NCI-H82 treated with DMSO at 0.1 percent for 48 hours (cell line): Measurements from ENCODE around the gene CACNA1A.

Experiments
- DNase-seq: peaks from one replicate; lab custom pipeline; 2025; ENCODE audit not compliant: unreplicated experiment; lab: John Stamatoyannopoulos, UW

CACNA1A gene

DNA sequence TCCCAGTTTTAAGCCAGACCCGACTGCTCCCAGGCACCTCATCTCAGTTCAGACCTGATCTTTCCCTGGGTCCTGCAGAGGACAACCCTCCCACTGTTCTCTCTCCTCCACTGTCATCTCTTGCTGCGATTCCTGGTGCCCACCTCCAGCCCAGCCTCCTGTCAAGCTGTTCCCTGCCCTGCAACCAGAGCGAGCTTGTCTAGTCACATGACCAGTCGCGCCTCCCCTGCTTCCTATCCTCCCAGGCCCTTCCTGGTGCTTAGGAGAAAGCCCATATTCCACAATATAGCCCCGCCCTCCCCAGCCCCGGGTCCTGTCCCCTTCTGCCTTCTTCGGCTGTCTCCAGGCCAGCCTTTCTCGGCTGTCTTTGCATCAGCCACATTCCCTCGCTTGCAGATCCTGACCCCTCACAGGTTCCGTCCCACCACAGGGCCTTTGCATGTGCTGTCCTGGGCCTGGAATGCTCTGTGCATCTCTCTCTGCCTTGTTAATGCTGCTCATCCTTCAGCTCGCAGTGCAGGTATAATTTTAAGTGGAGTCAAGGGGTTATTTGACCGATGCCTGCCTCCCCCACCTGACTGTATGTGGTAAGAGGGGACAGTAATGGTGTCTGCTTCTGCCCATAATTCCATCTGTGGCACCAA is 267.3 kb downstream of the CACNA1A start:
- no peak for DNase-seq

DNA sequence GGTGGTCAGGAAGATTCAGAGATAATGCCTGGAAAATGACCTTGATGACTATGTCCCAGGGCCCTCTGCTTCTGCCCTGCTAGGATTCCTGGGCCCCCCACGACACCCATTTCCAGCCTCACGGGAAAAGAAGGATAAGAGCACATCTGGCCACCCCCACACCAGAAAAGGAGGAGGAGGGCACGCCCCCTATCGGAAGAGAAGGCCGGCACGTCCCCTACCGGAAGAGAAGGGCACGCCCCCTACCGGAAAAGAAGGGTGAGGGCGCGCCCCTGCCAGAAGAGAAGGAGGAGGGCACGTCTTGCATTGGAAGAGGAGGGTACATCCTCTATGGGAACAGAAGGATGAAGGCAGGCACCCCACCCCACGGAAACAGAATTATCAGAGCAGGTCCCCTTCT is 271.8 kb downstream of the CACNA1A start:
- peak; percentile 66 for DNase-seq

DNA sequence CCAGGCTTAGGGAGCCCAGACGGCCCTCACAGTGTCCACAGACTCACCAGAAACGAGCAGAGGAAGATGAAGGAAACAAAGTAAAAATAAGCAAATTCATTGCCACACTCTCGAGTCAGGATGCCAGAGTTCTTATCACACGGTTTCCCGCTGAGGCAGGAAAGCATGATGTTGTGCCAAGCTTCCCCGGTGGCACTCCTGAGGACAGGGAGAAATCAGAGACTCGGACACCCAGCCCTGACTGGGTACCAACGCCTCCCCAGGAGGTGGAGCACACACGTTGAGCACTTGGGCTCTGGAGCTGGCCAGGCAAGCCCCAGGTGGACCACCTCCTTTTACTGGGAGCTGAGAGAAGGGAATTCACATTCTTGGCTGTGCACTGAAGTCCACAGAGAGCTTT is 274.6 kb downstream of the CACNA1A start:
- DNase-seq: no peak

DNA sequence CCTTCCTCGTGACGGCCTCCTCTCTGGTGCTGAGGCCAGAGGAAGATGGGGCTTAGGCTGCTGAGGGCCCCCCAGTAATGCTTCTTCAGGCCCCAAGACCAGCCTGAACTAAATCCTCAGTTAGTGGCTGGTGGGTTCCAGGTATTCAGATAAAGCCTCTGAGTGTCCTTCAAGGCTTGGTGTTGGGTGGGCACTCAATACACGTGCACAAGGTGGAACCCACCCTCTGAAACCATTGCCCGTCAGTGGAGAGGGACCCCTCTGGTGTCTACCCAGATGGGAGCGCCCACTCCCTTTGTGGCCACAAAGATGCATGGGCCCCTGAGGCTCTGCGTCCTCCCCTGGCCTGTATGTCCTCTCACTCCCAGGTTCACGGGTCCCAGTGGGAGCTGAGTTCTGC is 277.0 kb downstream of the CACNA1A start:
- DNase-seq: no peak

DNA sequence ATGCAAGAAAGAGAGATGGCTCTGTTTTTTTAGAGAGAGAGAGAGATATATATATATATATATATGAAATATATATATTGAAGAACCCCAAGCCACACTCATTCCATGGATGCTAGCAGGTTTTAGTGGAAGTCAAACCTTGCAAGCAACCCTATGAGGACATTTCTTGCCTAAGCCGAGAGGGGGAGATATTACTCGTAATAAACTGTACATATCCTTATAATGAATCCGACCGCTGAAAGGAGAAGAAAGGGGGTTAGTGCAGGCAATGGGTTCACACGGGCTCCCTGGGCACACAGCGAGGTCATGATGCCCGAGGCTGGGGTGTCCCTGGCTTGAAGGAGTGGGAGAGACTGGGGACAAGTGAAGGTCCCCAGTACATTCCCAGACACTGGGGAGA is 277.7 kb downstream of the CACNA1A start:
- DNase-seq: no peak

DNA sequence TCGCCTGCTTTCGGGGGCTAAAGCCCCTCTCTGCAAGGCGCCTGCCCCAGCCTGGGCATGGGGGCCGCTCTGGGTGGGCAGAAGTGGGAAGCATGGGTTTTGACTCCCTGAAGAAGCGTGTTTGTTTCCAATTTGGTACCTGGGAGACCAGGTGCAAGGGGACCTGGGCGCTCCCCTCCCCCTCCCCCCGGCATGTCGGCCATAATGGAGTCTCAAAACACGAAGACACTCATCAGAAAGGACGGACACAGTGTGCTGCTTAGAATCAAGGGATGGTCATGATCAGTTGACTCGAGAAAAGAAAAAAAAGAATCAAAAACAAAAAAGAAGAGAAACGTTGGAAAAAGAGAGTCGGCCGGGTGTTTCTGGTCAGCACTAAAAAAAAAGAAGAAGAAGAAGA is 279.3 kb downstream of the CACNA1A start:
- no peak for DNase-seq

DNA sequence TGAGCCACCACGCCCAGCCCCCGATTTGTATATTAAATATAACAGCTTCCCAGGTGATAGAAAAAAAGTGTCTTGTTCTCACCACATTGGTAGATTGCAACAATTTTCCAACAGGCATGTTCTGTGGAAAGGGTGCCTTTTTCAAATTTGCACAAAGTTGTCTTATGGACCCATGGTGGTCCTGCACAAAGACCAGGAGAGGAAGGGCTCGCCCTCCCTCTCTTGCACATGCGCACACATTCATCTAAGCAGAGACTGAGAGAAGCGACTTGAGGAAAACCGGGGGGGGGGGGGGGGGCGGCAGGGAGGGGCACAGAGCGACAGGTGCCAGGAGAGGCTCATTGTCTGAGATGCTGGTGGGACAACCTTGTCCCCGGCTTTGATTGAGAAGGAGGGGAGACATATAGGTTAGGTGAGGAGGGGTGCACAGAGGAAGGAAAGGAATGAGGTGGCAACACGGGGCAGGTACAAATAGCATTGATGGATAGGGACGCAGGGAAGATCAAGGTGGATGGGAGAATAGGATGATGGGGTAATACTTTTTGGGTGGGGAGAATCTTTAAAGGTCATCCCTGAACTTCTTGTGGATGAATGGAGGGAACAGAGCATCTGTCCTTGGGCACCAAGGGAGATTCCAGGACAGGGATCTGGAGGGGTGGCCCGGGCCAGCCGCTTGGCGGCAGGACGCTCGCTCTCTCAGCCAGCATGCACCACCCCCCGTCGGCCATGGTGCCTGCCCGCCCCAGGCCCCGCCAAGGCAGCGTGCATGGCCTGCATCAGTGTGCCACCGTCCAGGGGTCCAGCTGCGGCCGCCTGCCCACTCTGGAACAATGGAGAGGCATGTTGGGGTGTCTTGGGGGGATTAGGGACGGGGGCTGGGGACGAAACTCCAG is 280.1 kb downstream of the CACNA1A start:
- no peak for DNase-seq

DNA sequence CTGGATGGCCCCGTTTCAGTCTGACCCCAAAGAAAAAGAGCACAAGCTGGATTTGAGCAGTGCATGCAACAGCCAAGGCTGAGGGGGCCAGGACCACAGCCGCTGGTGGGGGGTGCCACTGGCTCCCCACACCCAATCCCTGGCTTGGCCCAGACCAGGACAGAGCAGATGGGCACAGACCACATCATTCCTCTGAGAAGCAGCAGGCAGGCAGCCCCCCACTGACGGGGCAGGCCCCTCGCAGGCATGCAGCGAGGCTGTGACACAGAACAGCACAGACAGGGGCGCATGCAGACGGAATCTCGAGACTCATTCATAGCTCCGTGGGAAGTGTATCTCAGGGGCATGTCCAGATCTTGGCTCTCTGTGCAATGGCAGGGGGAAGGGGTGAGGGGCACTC is 281.2 kb downstream of the CACNA1A start:
- no peak for DNase-seq

DNA sequence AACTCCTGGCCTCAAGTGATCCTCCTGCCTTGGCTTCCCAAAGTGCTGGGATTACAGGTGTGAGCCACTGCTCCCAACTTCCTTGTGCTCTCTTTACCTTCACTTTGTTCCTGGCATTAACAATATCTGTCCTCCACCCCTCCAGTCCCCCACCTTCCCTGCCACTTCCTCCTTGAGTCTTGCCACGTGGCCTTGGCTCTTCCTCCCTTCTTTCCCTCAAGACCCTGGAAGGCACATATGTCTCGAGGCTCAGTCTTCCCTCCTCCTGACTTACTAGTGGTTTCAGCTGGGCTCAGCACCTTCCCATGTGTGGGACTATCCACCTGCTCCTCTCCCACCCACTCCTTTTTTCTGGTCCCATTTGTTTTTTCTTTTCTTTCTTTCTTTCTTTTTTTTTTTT is 285.4 kb downstream of the CACNA1A start:
- no peak for DNase-seq

DNA sequence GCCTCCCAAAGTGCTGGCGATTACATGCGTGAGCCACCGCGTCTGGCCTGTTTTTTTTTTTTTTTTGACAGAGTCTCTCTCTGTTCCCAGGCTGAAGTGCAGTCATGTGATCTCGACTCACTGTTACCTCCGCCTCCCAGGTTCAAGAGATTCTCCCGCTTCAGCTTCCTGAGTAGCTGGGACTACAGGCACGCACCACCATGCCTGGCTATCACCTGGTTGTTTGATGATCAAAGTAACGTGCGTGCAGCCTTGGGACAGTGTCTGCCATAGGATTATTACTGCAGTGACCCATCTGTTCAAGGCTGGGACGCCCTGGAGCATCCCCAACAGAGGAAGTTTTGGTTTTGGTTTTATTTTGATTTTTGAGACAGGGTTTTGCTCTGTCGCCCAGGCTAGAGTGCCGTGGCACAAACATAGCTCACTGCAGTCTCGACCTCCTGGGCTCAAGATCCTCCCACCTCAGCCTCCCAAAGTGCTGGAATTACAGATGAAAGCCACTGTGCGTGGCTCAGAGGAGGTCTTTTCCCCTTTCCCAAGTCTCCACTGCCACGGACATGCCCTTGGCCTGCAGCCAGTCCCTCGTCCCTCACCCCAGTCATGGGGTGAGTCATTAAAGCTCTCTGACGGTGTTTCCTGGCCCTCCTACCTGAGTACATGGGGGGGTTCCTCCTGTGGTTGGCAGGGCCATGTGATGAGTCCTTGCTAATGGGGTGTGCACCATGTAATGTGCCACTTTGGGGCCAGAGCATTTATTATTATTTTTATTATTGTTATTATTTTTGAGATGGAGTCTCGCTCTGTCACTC is 290.5 kb downstream of the CACNA1A start:
- no peak for DNase-seq

DNA sequence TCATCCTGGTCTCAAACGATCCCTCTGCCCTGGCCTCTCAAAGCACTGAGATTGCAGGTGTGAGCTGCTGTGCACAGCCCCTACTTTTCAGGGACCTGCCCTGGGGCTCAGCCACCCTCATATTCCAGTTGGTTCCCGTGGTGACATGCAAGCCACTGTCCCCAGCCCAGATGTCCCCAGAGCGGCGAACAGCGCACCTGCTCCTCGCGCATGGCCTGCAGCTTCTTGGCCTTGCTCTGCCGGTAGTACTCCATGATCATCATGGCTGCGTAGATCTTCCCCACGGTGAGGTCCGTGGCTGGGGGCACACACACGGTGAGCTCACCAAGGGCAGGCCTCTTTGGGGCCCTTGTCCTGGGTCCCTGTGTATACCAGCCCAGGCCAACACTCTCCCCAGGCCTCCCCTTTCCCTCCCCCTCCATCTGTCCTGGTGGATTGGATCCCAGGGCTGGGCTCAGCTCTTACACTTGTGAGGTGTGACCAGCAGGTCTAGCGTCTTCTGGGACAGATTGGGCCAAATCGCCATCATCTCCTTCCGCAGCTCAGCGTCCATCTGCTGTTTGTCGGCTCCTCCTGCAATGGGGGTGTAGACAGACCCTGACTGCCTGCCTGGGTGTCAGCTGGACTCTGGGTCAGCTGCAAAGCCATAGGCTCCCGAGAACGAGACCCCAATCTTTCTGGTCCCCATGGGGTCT is 292.1 kb downstream of the CACNA1A start:
- DNase-seq: no peak

DNA sequence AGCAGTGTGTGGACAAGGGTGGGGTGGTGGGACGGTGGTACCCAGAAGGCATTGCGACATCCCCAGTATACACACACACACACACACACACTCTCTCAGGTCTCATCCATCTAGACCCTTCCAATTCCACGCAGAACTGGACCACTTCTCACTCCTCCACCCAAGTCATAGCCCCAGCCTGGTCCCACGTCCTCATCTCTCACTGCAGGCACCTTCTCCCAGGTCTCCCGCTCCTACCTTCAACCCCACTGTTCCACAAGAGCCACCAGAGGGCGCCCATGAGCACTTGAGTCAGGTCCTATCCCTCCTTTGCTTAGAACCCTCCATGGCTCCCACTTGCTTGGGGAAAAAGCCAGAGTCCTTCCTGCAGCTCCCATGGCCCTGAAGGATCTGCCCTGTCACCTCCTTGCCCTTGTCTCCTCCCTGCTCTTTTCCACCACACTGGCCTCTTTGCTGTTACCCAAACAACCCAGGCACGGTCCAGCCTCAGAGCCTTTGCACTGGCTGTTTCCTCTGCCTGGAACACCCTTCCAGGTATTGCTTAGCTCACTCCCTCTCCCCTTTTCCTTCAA is 293.4 kb downstream of the CACNA1A start:
- peak; percentile 45 for DNase-seq

DNA sequence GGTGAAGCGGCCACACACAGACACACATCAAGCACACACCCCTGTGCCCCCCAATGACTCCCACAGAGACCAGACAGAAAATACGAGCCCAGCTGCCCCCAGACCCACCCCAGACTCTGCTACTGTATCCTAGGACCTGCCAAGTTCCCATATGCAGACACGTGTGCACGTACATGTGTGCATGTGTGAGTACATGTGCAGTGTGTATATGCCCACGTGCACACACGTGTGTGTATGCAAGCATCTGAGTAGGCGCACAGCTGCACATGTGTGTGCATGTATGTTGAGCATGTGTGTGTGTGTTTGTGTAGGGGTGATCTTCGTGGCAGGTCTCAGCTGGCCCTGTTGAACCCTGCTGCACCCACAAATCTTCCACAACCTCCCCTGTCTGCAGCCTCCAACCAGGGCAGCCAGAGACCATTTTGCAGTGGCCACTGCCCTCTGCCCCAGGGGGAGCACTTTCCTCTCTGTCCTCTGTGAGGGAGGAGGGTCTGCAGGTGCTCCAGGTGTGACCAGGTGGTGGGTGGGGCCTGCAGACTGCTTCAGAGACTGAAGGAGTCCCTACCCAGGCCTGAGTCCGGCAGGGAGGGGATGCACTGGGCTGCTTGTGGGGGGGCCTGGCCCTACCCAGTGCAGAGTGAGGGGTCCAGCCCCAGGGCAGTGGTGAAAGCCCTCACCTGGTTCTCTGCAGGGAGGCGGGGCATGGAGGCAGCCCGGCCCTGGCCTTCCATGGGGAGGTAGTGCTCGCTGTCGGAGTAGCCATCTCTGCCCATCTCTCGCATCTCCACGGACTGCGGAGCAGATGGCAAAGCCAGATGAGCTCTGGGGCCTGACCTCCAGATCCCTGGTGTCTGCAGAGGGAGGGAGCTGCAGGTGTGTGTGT is 294.6 kb downstream of the CACNA1A start:
- DNase-seq: no peak

DNA sequence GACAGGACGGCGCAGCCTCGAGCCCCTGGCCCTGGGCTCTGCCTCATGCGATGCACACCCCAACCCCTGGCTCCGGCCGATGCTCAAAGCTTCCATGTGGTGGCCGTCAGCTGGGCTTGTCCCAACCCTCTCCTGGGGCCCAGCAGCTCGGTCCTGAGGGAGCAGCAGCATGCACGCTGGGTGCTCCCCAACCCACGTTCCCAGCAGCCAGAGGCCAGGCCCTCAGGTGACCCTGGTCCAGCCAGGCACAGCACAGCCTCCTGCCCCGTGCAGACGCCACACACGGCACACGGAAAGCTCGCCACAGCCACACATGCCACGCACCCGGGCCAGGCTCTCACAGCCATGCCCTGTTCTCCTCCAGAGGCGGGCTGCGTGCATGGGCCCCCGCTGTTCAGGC is 295.3 kb downstream of the CACNA1A start:
- DNase-seq: no peak

DNA sequence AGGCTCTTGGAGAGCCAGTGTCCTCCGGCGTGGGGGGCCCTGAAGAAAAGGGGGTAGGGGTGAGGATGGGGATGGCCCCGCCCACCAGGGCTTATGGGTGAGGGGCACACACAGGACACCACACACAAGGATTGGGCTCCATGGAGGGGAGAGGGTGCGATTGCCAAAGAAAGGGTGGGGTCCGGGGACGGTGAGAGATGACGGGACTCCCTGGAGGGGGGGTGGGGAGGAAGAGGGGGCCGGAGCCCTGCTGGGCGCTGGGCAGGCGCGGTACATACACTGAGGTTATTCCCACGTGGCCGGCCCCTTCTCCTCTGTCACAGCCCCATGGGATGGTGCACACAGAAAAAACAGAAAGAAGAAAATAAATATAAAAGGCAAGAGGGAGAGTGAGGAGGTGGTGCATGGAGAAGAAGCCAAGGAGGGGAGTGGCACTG is 295.9 kb downstream of the CACNA1A start:
- no peak for DNase-seq

DNA sequence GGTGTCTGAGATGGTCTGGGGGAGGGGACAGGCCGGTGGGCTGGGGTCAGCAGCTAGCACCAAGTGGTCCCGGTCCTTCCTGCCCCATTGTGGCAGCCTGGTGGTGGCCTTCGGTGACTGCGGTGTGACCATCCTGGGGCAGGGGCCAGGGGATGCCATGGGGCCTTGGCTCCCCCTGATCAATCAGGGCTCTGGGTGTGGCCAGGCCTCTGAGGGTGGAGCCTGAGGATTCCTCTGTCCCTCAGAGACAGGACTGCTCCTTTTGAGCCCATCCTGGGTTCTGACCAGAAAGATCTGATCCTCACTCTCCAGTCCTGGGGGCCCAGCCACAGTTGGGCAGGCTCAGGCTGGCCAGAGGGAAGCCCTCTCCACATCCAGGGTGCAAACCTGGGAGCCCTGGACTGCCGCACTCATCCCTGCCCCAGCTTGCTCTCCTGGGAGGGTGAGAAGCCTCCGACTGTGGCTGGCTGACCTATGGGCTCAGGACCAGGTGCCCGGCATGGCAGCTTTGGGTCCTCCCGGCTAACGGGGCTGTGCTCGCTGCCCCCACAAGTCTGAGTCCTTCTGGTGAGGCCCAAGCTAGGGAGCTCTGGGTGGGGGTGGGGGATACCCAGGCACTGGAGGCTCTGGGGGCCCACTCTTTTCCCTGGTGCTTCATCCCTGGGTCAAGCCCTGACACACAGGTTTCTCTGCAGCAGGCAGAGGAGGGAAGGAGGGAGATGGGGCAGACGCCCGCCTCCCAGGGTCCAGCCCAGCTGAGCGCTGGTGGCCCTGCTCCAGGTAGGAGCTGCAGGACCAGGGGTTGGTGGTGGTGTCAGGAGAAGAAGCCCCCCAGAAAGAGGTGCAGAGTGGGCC is 296.6 kb downstream of the CACNA1A start:
- DNase-seq: no peak

DNA sequence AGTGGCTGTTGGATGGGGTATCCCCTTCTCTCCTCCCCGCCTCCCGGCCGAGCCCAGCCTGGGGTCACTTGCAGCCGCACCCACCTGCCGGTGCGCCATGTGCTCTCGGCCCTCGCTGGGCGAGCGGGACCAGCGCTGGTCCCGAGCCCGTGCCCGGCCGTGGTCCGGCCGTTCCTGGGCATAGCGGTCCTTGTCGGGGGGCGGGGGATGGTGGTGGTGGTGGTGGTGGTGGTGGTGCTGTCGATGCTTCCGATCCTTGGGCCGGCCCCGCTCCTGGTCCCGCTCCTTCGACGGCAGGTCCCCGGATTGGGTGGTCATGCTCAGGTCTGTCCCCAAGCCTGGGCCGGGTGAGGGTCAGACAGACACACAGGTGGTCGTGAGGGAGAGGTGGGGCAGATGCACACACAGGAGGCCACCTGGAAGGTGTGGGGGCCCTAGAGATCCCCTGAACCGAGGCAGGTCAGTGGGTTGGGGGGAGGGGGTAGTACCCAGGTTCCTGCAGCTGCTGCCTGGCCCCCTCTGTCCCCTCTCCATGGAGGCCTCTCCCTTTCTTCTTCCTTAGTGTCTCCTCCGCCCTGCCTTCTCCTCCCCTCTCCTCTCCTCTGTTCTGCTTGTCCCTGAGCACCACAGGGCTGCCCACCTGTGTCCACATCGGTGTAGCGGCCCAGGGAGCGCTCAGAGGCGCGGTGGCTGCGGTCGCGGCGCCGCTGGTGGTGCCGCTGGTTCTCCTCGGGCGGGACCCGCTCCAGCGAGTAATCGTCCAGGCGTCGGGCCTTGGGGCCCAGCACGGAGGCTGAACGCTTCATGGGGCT is 297.4 kb downstream of the CACNA1A start:
- no peak for DNase-seq
